GM12878 (cell line): ENCODE measurements around the gene DNAJC12. TPM values are rescaled to one million over a fixed set of nuclear protein-coding genes. Genes with fewer than 3 reads are reported as not detected.
"Not testable (repeated sequence)": the region's sequence is repeated elsewhere in the genome, so short reads cannot be mapped to it uniquely, and the experiment has no call there.

Experiments used
- ATAC-seq: fragments of 200-7000 bp; cut with Tn5 transposase; 3 replicates; pipeline ENCODE4 v1.9.1; 2020; ENCODE audit warnings: mild to moderate bottlenecking, moderate library complexity
- BruUV-seq: library from RNA; stranded (reverse); fragments of 400-500 nt; replicated peaks from 2 replicates; lab custom pipeline; 2021; lab: Mats Ljungman, UMichigan
- CTCF ChIA-PET: fragments of 300-600 bp; sonication (Branson Sonifier 250); formaldehyde crosslinking; extraction: SDS; loops from one replicate; lab custom pipeline; 2021; ENCODE audit warnings: inconsistent platforms; lab: Yijun Ruan, JAX
- POLR2A ChIA-PET: fragments of 350-600 bp; formaldehyde crosslinking; extraction: SDS; loops from one replicate; lab custom pipeline; 2021; ENCODE audit warnings: inconsistent platforms; lab: Charles Lee
- RAD21 ChIA-PET: fragments of 300-600 bp; sonication (Branson Sonifier 250); formaldehyde crosslinking; loops from one replicate; lab custom pipeline; 2023; ENCODE audit warnings: antibody characterized with exemption; ENCODE audit not compliant: unreplicated experiment; lab: Charles Lee
- SMC1A ChIA-PET: fragments of 300-600 bp; sonication (Branson Sonifier 250); formaldehyde crosslinking; loops from one replicate; lab custom pipeline; 2023; ENCODE audit not compliant: unreplicated experiment, uncharacterized antibody; lab: Charles Lee
- DNase-seq: peaks from one replicate; pipeline ENCODE4 v3.0.0-alpha.2; 2011; ENCODE audit warnings: low read depth, low spot score
- FAIRE-seq: peaks from 3 replicates; lab custom pipeline; 2011; peaks lifted over from hg19 to GRCh38; lab: Jason Lieb, UNC
- H2AFZ ChIP-seq: 2 replicates; pipeline ENCODE4 v1.6.0; 2011; ENCODE audit warnings: low read depth, low read length, control low read depth; ENCODE audit not compliant: control insufficient read depth
- H3K27ac ChIP-seq: 2 replicates; pipeline ENCODE4 v1.5.1; 2011; ENCODE audit warnings: control low read depth; ENCODE audit not compliant: control insufficient read depth, insufficient read depth
- H3K27me3 ChIP-seq, 2 experiments: replicated peaks in 1 of 2; 2 replicates each; pipeline versions ENCODE4 v1.6.0 to v1.6.1; 2011; ENCODE audit warnings: low read length in 1 of 2; ENCODE audit not compliant: control insufficient read depth in 2 of 2, insufficient read depth in 2 of 2
- H3K36me3 ChIP-seq, 2 experiments: 2 replicates each; pipeline ENCODE4 v1.5.1; 2011; ENCODE audit warnings: low read length in 1 of 2; ENCODE audit not compliant: control insufficient read depth in 2 of 2, insufficient read depth in 2 of 2
- H3K4me1 ChIP-seq: 2 replicates; pipeline ENCODE4 v1.6.1; 2011; ENCODE audit warnings: mild to moderate bottlenecking, low read length, moderate library complexity, mixed read lengths; ENCODE audit not compliant: control insufficient read depth, insufficient read depth
- H3K4me2 ChIP-seq: 2 replicates; pipeline ENCODE4 v1.6.0; 2011; ENCODE audit warnings: control low read depth; ENCODE audit not compliant: control insufficient read depth, insufficient read depth
- H3K4me3 ChIP-seq: fragments of 200-600 bp; sonication (generic); 2 replicates; pipeline ENCODE4 v1.5.1; 2016
- H3K79me2 ChIP-seq: 2 replicates; pipeline ENCODE4 v1.6.0; 2011; ENCODE audit warnings: low read length; ENCODE audit not compliant: control insufficient read depth, insufficient read depth
- H3K9ac ChIP-seq: 2 replicates; pipeline ENCODE4 v1.8.0; 2011; ENCODE audit warnings: low read length, control low read depth, mixed read lengths; ENCODE audit not compliant: control insufficient read depth, insufficient read depth
- H3K9me3 ChIP-seq: replicated peaks from 3 replicates; pipeline ENCODE4 v1.5.1; 2011; ENCODE audit warnings: mild to moderate bottlenecking, low read length; ENCODE audit not compliant: control insufficient read depth, insufficient read depth
- H4K20me1 ChIP-seq: 2 replicates; pipeline ENCODE4 v1.6.0; 2011; ENCODE audit not compliant: control insufficient read depth, insufficient read depth
- ELK1 ChIP-seq: IDR thresholded peaks from 2 replicates; pipeline ENCODE4 v1.6.1; 2012; ENCODE audit warnings: low read depth, low read length, improper control_type of control experiment
- NFYA ChIP-seq: IDR thresholded peaks from 2 replicates; pipeline ENCODE4 v1.6.1; 2011; ENCODE audit warnings: low read depth, mild to moderate bottlenecking, low read length, improper control_type of control experiment, borderline replicate concordance
- NR2F1 ChIP-seq: fragments of 450-650 bp; conservative IDR thresholded peaks from 2 replicates; pipeline ENCODE4 v1.6.1; 2017; ENCODE audit warnings: mild to moderate bottlenecking
- PML ChIP-seq: IDR thresholded peaks from 2 replicates; pipeline ENCODE4 v1.6.1; 2012; ENCODE audit warnings: low read length, inconsistent platforms
- POU2F2 ChIP-seq: IDR thresholded peaks from 3 replicates; pipeline ENCODE4 v1.6.1; 2011; ENCODE audit warnings: low read depth, mild to moderate bottlenecking, low read length, borderline replicate concordance
- SUPT20H ChIP-seq: IDR thresholded peaks from 2 replicates; pipeline ENCODE4 v1.6.1; 2011; ENCODE audit warnings: low read depth, mild to moderate bottlenecking, low read length, moderate library complexity, borderline replicate concordance; ENCODE audit not compliant: control insufficient read depth
- YBX1 ChIP-seq: fragments of 450-650 bp; IDR thresholded peaks from 2 replicates; pipeline ENCODE4 v1.6.1; 2016; ENCODE audit warnings: antibody characterized with exemption
- ZSCAN29 ChIP-seq: fragments of 450-650 bp; IDR thresholded peaks from 2 replicates; pipeline ENCODE4 v1.6.1; 2017; ENCODE audit warnings: mild to moderate bottlenecking, moderate library complexity
- WGBS: methylation state at CpG from one replicate; pipeline ENCODE4 v1.1.6; 2016; ENCODE audit warnings: low lambda C conversion rate; ENCODE audit not compliant: insufficient replicate concordance, insufficient coverage; ENCODE audit errors: missing lambda C conversion rate; 5-methylcytosine and 5-hydroxymethylcytosine counted together
- in situ Hi-C: fragments of 300-500 bp; cut with MboI; formaldehyde crosslinking; loops from 9 replicates; pipeline ENCODE4 v1.14.3; 2018; ENCODE audit warnings: mixed read lengths
- intact Hi-C: fragments of 100-400 bp; cut with micrococcal nuclease; formaldehyde crosslinking; loops from one replicate; pipeline ENCODE4 v1.14.2; 2022; ENCODE audit not compliant: unreplicated experiment
- polyA plus RNA-seq, 11 experiments: library from polyadenylated mRNA; depleted of rRNA in 4 of 11; unstranded in 6 of 11; stranded (reverse) in 5 of 11; fragments of >200 nt; fragmentation: Nextera tagmentation in 4 of 11; fragmentation: Illumina TruSeq in 1 of 11; extraction: Ambion mirVana in 4 of 11; extraction: Trizol in 1 of 11; gene quantifications; 1 replicate in 1 of 11; 2 replicates in 10 of 11; pipeline versions ENCODE4 v1.2.1 to v1.2.3, GENCODE V29; 2011 to 2016; ENCODE audit warnings: inconsistent platforms in 2 of 11, missing spikeins in 2 of 11, low read depth in 1 of 11
- total RNA-seq, 4 experiments: library from RNA; depleted of rRNA in 3 of 4; stranded (reverse); fragments of >200 nt in 3 of 4; fragmentation: Illumina TruSeq in 1 of 4; extraction: Trizol in 1 of 4; gene quantifications; 2 replicates each; pipeline versions ENCODE4 v1.2.1 to v1.2.3, GENCODE V29; 2013 to 2021

Gene DNAJC12
- total and polyA plus RNA-seq, 10 of the 15 experiments (the other 5 are each of a cell fraction or from before 2014, with no cell fraction given) = 1.1 to 4.5 (median 3.0) TPM

DNA sequence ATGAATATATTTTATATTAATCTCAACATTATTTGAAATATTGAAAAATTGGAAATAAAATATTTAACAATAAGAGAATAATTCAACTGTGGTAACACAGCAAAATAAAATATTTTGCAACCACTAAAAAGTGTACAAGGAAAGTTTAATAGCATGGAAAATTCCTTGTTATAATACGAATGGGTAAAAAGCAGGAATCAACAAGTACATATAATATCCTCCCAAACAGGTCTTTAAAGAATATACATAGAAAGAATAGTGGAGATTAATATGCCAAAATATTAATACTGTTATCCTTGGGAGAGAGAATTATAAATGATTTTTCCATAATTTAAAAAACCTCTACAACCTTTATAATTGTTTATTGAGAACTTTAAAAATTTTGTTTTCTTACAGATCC, 1.0 kb downstream of the DNAJC12 start:
- ChIA-PET RAD21 (interaction anchor here (0.7 to 1.5 kb wide), 3 partner anchors 12 to 49 kb away, joined by 4 to 7 read pairs (median 5); no protein-coding TSS in a partner anchor), POLR2A (interaction anchor here (1.4 kb wide), 1 partner anchor 13 kb away, joined by 4 read pairs; no protein-coding TSS in a partner anchor), CTCF (interaction anchor here (1.6 to 2.6 kb wide), 2 partner anchors 49 to 463 kb away, joined by 3 to 20 read pairs; no protein-coding TSS in a partner anchor), SMC1A (interaction anchor here (0.9 to 2.2 kb wide), 5 partner anchors 8 to 318 kb away, joined by 3 to 8 read pairs (median 4); no protein-coding TSS in a partner anchor)
- no peak for TF ChIP-seq NR2F1
- no peak for TF ChIP-seq ELK1
- TF ChIP-seq POU2F2 = no peak
- TF ChIP-seq ZSCAN29 = no peak
- TF ChIP-seq PML = no peak
- no peak for TF ChIP-seq NFYA
- Histone ChIP-seq H3K4me2 (no peak overlapping the region), H3K4me3 (no peak overlapping the region), H3K36me3 (no peaks in the 10 kb centered on the region), H3K4me1 (no peaks in the 10 kb centered on the region), H4K20me1 (no peaks in the 10 kb centered on the region), H3K9ac (no peak overlapping the region), H3K79me2 (no peaks in the 10 kb centered on the region), H3K27me3 (no peaks in the 10 kb centered on the region), H3K27ac (no peak overlapping the region), H3K9me3 (no peaks in the 10 kb centered on the region; the same call in 2 of the 3 replicates), H2AFZ (no peak overlapping the region)
- intact Hi-C loops = no loop called here
- in situ Hi-C loops = no loop called here
- FAIRE-seq (no peak), ATAC-seq (no peak), DNase-seq (no peak)
- 33% methylated on average over 1 of the region's 1 CpG for WGBS
- BruUV-seq = no TSS peak

DNA sequence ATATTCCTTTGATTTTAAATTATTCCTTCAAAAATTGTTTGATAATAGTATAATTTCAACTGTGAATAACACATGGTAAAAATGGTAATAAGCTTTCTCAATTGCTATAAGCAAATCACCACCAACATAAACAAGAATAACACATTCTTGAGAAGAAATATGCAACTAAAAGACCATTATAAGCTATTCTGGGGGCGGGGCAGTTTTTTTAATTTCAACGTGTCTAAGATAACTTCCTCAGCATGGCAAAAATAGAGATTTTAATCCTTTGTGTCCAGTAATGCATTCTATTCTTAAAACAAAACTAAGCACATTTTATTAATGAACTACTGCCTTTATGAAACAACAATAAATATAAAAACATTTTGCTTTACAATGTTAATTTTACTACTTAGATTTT, 1.5 kb downstream of the DNAJC12 start:
- H3K27ac ChIP-seq = no peak overlapping the region

DNA sequence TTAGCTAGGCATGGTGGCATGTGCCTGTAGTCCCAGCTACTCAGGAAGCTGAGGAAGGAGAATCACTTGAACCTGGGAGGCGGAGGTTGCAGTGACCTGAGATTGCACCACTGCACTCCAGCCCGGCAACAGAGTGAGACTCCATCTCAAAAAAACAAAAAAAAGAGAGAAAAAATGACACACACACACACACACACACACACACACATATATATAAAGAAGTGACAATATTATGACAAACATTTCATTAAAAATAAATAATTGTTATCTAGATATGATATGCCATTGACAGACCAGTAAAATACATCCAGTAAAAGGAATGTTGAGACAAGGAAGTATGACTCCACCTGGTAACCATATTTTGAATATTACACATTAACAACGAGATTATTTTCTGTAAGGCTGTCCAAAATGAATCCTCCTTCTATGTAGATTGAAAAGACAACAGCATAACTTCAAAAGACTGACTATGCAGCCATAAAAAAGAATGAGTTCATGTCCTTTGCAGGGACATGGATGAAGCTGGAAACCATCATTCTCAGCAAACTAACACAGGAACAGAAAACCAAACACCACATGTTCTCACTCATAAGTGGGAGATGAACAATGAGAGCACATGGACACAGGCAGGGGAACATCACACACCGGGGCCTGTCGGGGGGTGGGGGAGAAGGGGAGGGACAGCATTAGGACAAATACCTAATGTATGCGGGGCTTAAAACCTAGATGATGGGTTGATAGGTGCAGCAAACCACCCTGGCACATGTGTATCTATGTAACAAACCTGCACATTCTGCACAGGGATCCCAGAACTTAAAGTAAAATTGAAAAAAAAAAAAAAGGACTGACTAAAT, 2.2 kb downstream of the DNAJC12 start:
- not testable (repeated sequence) for BruUV-seq

More for the DNA sequence above, 1.5 kb downstream of the DNAJC12 start:
- Histone ChIP-seq H3K9me3 (no peaks in the 10 kb centered on the region), H2AFZ (no peak overlapping the region), H3K36me3 (no peaks in the 10 kb centered on the region), H3K4me2 (no peak overlapping the region), H3K9ac (no peak overlapping the region), H3K79me2 (no peaks in the 10 kb centered on the region), H4K20me1 (no peaks in the 10 kb centered on the region), H3K4me1 (no peaks in the 10 kb centered on the region), H3K27me3 (no peaks in the 10 kb centered on the region), H3K4me3 (no peak overlapping the region)
- intact Hi-C loops (no loop called here), in situ Hi-C loops (no loop called here)
- ATAC-seq = no peak
- RAD21 ChIA-PET = interaction anchor here (0.7 to 1.2 kb wide), 2 partner anchors 13 to 48 kb away, joined by 4 to 7 read pairs; no protein-coding TSS in a partner anchor
- DNase-seq = no peak
- POLR2A ChIA-PET = no interaction called here
- no TSS peak for BruUV-seq
- TF ChIP-seq SUPT20H (no peak), YBX1 (no peak)
- no peak for FAIRE-seq
- 32% methylated on average over 2 of the region's 2 CpGs for WGBS
- CTCF ChIA-PET = interaction anchor here (1.0 to 2.6 kb wide), 3 partner anchors 48 to 464 kb away, joined by 3 to 20 read pairs (median 5); no protein-coding TSS in a partner anchor
- SMC1A ChIA-PET = interaction anchor here (0.6 to 2.1 kb wide), 4 partner anchors 12 to 340 kb away, joined by 3 to 6 read pairs (median 4); no protein-coding TSS in a partner anchor

More for the DNA sequence above, 2.2 kb downstream of the DNAJC12 start:
- H3K9me3 ChIP-seq, ATAC-seq, H3K36me3 ChIP-seq, H3K4me2 ChIP-seq, H2AFZ ChIP-seq, H3K9ac ChIP-seq, intact Hi-C loops, H3K4me1 ChIP-seq, H3K79me2 ChIP-seq, H4K20me1 ChIP-seq, H3K27ac ChIP-seq, DNase-seq, POLR2A ChIA-PET, FAIRE-seq, H3K4me3 ChIP-seq, H3K27me3 ChIP-seq, in situ Hi-C loops: not testable (repeated sequence)
- 72% methylated on average over 6 of the region's 6 CpGs for WGBS
- RAD21 ChIA-PET = interaction anchor here (1.2 kb wide), 1 partner anchor 47 kb away, joined by 7 read pairs; no protein-coding TSS in a partner anchor
- CTCF ChIA-PET = interaction anchor here (1.0 kb wide), 1 partner anchor 321 kb away, joined by 5 read pairs; no protein-coding TSS in a partner anchor
- SMC1A ChIA-PET = interaction anchor here (0.6 to 1.4 kb wide), 3 partner anchors 19 to 341 kb away, joined by 3 to 4 read pairs (median 3); no protein-coding TSS in a partner anchor
